Ovary (tissue), 9 donors: ENCODE data around the gene NR5A1. TPM values are rescaled to one million over a fixed set of nuclear protein-coding genes. Genes with fewer than 3 reads are reported as not detected.

Experiments used
- DNase-seq, 5 donors: peaks; one replicate each; pipeline ENCODE4 v3.0.0-alpha.2; 2019 to 2020
- H3K27ac ChIP-seq, 2 donors: fragments of 200-600 bp; one replicate each; pipeline versions ENCODE4 v1.5.1 to v1.8.0; 2019 to 2022
- H3K27me3 ChIP-seq: fragments of 200-600 bp; one replicate; pipeline ENCODE4 v1.8.0; 2022
- H3K36me3 ChIP-seq: fragments of 200-600 bp; sonication (generic); one replicate; pipeline ENCODE4 v1.5.1; 2019
- H3K4me1 ChIP-seq: one replicate; pipeline ENCODE4 v1.8.1; 2013; ENCODE audit warnings: mild to moderate bottlenecking, moderate library complexity; ENCODE audit not compliant: insufficient read depth
- H3K4me3 ChIP-seq: fragments of 200-600 bp; sonication (generic); one replicate; pipeline ENCODE4 v1.5.1; 2017
- H3K9me3 ChIP-seq, 2 donors: fragments of 200-600 bp in 1 of 2; sonication (generic) in 1 of 2; one replicate each; pipeline versions ENCODE4 v1.5.1 to v1.8.1; 2013 to 2019; ENCODE audit warnings: mild to moderate bottlenecking in 1 of 2, moderate library complexity in 1 of 2
- EP300 ChIP-seq: sonication (generic); formaldehyde crosslinking; IDR thresholded peaks from one replicate; pipeline ENCODE4 v1.6.1; 2017; ENCODE audit warnings: antibody characterized with exemption
- POLR2A ChIP-seq: fragments of 450-650 bp; IDR thresholded peaks from one replicate; pipeline ENCODE4 v1.6.1; 2017; ENCODE audit warnings: antibody characterized with exemption, mild to moderate bottlenecking, moderate library complexity
- WGBS, 3 donors: extraction: QIAGEN DNeasy Blood & Tissue Kit in 1 of 3; methylation state at CpG; one replicate each; pipeline versions ENCODE4 v1.1.5 to v1.1.7; 2013 to 2017; 5-methylcytosine and 5-hydroxymethylcytosine counted together
- intact Hi-C, 4 donors: fragments of 100-400 bp; cut with DNase I; formaldehyde crosslinking; loops; one replicate each; pipeline versions ENCODE4 v1.11.0 to v1.15.1; 2022 to 2023
- polyA plus RNA-seq, 2 donors: library from polyadenylated mRNA; stranded (reverse); fragments of 200-250 nt in 1 of 2; fragments of 350-450 nt in 1 of 2; fragmentation: Illumina TruSeq in 1 of 2; extraction: RNeasy Lipid Tissue Mini Kit (QIAGEN cat#74804) in 1 of 2; gene quantifications; one replicate each; pipeline ENCODE4 v1.2.3, GENCODE V29; 2013 to 2014
- total RNA-seq, 7 donors: library from RNA; depleted of rRNA in 2 of 7; stranded (reverse); fragments of >200 nt in 2 of 7; fragmentation: NEBNext Ultra II Directional in 3 of 7; extraction: Animal tissue kit (Norgen Biotek cat#: 25700) in 3 of 7; gene quantifications; one replicate each; pipeline versions ENCODE4 v1.1.0 to v1.2.4, GENCODE V29; 2016 to 2023
- TF ChIP-seq, protein P1 (sequence below), 3 donors: fragments of 450-650 bp in 2 of 3; fragments of 200-600 bp in 1 of 3; IDR thresholded peaks; one replicate each; pipeline versions ENCODE4 v1.5.1 to v1.8.0; 2016 to 2022; ENCODE audit warnings: antibody characterized with exemption in 3 of 3, mild to moderate bottlenecking in 1 of 3
- donor health status: DM: no; HTN: no; CAD: no; lungs with moderate emphysema.
- donor health status: DM: no; HTN: no; CAD: no.
- donor health status: Bipolar disorder and iron deficiency.
- donor health status: DM: yes; HTN: yes; CAD: no.
- donor health status: DM: no; HTN: no; CAD: no.
- donor health status: DM: yes; HTN: yes; CAD: no.

Gene NR5A1
- total and polyA plus RNA-seq, 9 donors, result 14.7 to 73.6 (median 50.2) TPM

DNA sequence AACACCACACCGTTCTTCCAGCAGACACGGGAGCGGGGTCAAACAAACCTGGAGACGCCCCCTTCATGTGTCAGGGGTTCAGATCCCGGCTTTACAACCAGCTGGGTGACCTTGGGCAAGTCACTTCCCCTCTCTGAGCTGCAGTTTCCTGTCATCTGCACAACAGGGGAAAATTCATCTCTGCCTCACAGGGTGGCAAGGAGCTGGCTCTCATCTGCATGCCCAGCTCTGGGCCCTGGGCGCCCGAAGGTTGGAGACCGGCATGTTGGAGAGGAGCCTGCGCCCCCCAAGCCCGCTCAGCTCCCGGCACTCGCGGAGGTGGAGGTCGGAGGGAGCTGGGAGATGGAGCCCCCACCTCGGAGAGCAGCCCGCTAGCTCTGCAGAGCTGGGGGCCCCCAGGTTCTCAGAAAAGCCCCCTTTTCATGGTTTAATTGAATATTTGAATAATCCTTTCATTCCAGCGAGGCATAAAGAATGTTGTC is 20.4 kb downstream of the NR5A1 start:
- Histone ChIP-seq H3K27ac (no peak overlapping the region), H3K36me3 (no peaks in the 10 kb centered on the region), H3K9me3 (no peaks in the 10 kb centered on the region), H3K4me3 (no peak overlapping the region), H3K4me1 (no peaks in the 10 kb centered on the region), H3K27me3 (no peaks in the 10 kb centered on the region)
- intact Hi-C loops, result no loop called here
- WGBS, 3 donors, result 74 to 86% (median 83%) methylated on average over 17 of the region's 17 CpGs
- TF ChIP-seq POLR2A (no peak), EP300 (no peak)
- TF ChIP-seq, protein P1, sequence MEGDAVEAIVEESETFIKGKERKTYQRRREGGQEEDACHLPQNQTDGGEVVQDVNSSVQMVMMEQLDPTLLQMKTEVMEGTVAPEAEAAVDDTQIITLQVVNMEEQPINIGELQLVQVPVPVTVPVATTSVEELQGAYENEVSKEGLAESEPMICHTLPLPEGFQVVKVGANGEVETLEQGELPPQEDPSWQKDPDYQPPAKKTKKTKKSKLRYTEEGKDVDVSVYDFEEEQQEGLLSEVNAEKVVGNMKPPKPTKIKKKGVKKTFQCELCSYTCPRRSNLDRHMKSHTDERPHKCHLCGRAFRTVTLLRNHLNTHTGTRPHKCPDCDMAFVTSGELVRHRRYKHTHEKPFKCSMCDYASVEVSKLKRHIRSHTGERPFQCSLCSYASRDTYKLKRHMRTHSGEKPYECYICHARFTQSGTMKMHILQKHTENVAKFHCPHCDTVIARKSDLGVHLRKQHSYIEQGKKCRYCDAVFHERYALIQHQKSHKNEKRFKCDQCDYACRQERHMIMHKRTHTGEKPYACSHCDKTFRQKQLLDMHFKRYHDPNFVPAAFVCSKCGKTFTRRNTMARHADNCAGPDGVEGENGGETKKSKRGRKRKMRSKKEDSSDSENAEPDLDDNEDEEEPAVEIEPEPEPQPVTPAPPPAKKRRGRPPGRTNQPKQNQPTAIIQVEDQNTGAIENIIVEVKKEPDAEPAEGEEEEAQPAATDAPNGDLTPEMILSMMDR (IDR thresholded peaks at IDR 0.05), result no peak
- DNase-seq, result no peak

DNA sequence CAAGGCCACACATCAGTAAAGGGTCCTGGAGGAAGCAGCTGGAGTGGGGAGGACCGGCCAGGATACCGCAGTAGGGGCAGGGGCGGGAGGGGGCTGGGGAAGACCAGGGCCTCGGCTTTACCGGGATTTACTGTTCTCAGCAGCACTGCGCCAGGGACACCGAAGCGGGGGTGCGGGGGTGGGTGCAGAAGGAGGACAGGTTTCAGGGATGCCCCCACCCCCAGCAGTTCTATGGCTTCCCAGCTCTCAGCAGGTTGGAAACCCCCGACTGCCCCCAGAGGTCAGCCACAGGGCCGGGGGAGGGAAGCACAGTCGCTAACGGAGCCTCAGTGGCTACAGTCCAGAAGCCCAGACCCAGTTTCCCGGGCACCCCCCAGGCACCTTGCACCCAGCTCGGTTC is 21.3 kb downstream of the NR5A1 start:
- no peaks in the 10 kb centered on the region for H3K36me3 ChIP-seq
- no peak for DNase-seq
- no peaks in the 10 kb centered on the region for H3K27me3 ChIP-seq
- no peaks in the 10 kb centered on the region for H3K4me1 ChIP-seq
- TF ChIP-seq POLR2A, result no peak
- no peak overlapping the region for H3K4me3 ChIP-seq
- no peak overlapping the region for H3K27ac ChIP-seq
- intact Hi-C loops, result loop anchor here in 1 of 4 donors (1.0 kb wide), 1 partner anchor 44 kb away; no protein-coding TSS in a partner anchor
- H3K9me3 ChIP-seq, result no peaks in the 10 kb centered on the region
- WGBS, 3 donors, result 53 to 67% (median 62%) methylated on average over 13 to 15 of the region's 15 CpGs

DNA sequence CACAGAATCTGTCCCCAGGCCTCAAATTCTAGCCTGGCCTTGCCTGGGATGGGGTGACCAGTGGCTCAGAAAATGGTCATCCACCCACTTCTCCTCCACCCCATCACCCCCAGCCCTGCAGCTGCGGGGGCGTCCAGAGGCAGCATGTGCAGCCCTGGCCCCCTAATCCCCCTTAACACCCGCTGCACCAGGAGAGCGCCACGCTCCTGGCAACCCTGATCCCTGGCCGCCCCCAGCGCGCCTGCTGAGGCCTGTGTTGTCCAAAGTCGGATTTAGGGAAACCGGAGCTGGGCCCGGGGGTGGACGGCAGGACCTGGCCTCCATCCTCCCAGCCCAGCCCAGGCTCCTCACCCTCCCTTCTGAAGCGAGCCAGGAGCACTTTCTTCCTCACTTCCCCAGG is 22.0 kb downstream of the NR5A1 start:
- H3K9me3 ChIP-seq, result no peaks in the 10 kb centered on the region
- no peaks in the 10 kb centered on the region for H3K27me3 ChIP-seq
- DNase-seq, result no peak
- no peaks in the 10 kb centered on the region for H3K4me1 ChIP-seq
- 79 to 89% (median 82%) methylated on average over 12 to 13 of the region's 13 CpGs for WGBS, 3 donors
- TF ChIP-seq POLR2A (no peak), EP300 (no peak)
- TF ChIP-seq, protein P1 (IDR thresholded peaks at IDR 0.05), result no peak
- H3K4me3 ChIP-seq, result no peak overlapping the region
- H3K27ac ChIP-seq, result no peak overlapping the region
- intact Hi-C loops, result loop anchor here in 1 of 4 donors (1.0 kb wide), 1 partner anchor 43 kb away; no protein-coding TSS in a partner anchor
- no peaks in the 10 kb centered on the region for H3K36me3 ChIP-seq

DNA sequence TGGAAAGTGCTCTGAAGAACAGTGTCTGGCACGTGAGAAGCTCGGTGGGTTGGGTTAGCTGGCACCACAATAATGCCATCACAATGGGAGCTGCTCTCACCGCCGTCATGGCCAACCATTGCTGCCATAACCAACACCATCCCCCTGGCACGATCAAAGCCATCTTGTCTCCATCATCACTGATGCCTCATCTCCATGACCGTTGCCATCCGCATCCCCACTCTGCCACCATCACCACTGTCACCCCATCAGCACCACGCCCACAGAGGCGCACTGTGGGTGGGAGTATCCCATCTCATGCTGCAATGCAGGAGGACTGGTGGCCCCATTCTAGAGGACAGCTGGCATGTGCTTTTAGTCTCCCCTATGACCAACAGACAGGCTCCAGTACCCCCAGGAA is 23.7 kb downstream of the NR5A1 start:
- no peak for TF ChIP-seq EP300
- no peak for TF ChIP-seq POLR2A
- TF ChIP-seq, protein P1 (IDR thresholded peaks at IDR 0.05), result no peak
- Histone ChIP-seq H3K9me3 (no peaks in the 10 kb centered on the region), H3K27me3 (no peaks in the 10 kb centered on the region), H3K27ac (no peak overlapping the region), H3K4me1 (no peaks in the 10 kb centered on the region), H3K36me3 (no peaks in the 10 kb centered on the region), H3K4me3 (no peak overlapping the region)
- intact Hi-C loops, result no loop called here
- DNase-seq, result no peak
- 93 to 97% (median 96%) methylated on average over 9 of the region's 9 CpGs for WGBS, 3 donors

DNA sequence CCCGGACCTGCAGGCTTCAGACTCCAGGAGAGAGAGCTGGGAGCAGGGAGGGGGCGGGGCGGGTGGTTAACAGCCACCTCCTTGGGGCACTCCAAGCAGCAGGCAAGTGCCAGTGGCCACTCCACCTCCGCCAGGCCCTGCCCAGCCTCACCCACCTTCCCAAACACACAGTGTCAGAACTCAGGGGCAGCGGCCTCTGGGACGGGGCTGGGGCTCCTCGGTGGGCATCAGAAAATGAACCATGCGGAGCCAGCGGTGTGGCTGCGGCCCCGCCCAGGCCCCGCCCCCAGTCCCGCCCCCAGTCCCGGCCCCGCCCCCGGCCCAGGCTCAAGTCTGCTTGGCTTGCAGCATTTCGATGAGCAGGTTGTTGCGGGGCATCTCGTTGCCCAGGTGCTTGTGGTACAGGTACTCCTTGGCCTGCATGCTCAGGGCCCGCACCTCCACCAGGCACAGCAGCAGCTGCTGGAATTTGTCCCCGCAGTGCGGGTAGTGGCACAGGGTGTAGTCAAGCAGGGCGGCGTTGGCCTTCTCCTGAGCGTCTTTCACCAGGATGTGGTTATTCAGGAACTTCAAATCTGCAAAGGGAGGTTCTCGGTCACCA is 24.7 kb downstream of the NR5A1 start:
- H3K4me3 ChIP-seq, result no peak overlapping the region
- H3K27me3 ChIP-seq, result no peaks in the 10 kb centered on the region
- no peaks in the 10 kb centered on the region for H3K9me3 ChIP-seq
- no peak overlapping the region for H3K27ac ChIP-seq
- no peaks in the 10 kb centered on the region for H3K4me1 ChIP-seq
- H3K36me3 ChIP-seq, result no peaks in the 10 kb centered on the region
- DNase-seq, result no peak
- 46 to 64% (median 57%) methylated on average over 25 to 26 of the region's 26 CpGs for WGBS, 3 donors
- TF ChIP-seq POLR2A (no peak), EP300 (no peak)
- TF ChIP-seq, protein P1 (IDR thresholded peaks at IDR 0.05), result no peak
- intact Hi-C loops, result no loop called here
